Activated effector memory CD4-positive, alpha-beta T cell treated with anti-CD3 and anti-CD28 coated beads, Interleukin-2, amount 50 U/mL, for 16 hours (primary cell): ENCODE results near the gene PTMA.

Experiments used
- DNase-seq: peaks from one replicate; pipeline ENCODE4 v3.0.0-alpha.2; 2020

The PTMA gene

DNA sequence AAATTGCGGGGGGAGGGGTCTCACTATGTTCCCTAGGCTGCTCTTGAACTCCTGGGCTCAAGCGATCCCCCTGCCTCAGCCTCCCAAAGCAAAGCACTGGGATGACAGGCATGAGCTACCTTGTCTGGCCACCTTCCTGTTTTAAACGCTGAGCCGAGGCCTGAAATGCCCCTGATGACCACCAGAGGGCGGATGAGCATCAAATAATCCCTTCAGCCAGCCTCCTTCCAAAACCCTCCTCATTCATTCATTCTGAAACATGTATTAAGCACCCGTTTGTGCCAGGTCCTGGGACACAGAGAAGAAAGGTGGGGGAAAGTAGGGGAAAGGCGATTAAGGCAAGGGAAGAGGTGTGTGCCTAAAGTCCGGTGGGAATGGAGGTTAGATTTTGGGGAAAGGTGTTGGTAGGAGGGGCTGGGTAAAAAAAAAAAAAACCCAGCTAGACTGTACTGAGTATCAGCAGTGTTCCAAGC lies 30.7 kb upstream of the PTMA start:
- DNase-seq = peak; percentile 93

DNA sequence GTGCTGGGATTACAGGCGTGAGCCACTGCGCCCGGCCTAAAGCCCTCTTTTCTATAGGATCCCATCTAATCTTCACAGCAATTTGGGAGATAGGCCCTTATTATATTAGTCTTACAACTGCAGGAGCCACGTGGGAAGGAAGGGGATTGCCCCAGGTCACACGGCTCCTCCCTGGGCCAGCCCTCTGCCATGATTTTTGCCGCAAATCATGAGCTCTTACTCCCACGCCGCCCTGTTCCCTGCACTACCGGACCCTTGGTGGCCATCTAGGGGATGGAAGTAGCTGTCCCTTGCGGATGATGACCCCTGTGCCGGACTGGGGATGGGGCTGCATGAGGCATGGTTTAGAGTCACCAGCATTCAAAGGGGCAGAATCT lies 28.4 kb upstream of the PTMA start:
- DNase-seq = no peak

DNA sequence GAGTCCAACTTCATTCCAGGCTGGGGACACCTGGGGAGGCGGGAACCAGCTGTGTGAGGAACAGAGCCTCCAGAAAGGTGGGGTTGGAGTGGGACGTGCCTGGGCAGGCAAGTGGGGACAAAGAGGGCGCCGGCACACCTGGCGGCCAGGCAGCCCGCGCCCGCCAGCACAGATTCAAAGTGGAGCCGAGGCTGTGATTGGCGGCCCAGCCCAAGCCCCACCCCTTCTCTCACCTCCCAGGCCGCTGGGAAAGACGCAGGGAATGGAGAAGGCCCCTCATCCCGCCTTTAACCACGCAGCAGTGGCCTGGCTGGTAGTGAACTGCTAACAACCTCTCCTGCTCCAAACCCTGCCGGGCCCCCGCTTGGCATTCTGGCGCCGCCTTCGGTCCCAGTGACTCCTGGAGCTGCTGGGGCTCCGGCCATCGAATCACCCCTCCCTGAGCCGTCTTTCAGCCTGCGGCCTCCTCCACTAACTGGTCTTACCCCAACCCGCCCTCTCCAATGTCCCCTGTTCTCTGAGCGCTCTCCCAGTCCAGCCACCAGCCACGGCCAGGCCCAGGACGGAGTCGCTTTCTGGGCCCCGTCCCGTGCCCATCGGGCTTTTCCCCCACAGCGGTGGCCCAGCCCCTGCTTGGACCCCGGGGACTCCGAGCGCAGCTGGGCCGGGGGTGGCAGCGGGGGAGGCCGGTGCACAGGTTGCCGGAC lies 27.9 kb upstream of the PTMA start:
- no peak for DNase-seq

DNA sequence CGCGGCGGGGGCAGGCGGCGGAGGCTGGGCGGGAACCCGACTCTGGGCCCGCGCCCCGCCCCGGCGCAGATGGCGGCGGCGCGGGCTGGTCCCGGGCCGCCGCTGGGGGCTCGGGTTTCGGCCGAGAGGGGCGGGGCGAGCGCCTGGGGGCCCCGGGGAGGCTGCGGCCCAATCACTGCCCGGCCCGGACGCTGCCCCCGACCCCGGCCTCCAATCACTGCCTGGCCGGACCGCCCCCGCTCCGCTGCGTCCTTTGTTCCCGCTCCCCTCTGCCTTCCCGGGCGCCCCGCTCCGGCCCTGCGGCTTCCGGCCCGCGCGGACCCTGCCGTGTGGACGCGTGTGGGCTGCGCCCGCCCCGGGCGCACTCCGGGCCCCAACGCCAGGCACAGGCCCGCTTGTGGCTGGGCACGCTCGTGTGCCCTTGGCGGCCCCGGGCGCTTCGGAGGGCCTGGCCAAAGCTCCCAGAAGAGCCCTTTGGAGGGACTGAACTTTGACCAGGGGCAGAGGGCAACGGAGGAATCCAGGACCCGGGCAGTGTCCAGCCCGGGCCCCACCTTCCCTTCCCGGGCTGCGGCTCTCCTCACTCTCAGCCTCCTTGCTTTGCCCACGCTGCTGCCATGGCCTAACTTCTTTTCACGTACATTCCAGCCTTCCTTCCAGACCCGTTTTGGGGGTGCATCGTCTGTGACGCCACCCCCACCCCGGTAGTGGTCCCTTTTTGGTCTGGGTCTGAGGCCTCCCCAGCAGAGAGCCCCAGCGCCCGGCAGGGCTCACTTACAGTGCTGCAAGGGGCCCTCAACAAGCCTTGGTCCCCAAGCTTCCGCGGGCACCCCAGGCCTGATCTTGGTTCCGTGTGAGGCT lies 27.1 kb upstream of the PTMA start:
- DNase-seq = no peak

DNA sequence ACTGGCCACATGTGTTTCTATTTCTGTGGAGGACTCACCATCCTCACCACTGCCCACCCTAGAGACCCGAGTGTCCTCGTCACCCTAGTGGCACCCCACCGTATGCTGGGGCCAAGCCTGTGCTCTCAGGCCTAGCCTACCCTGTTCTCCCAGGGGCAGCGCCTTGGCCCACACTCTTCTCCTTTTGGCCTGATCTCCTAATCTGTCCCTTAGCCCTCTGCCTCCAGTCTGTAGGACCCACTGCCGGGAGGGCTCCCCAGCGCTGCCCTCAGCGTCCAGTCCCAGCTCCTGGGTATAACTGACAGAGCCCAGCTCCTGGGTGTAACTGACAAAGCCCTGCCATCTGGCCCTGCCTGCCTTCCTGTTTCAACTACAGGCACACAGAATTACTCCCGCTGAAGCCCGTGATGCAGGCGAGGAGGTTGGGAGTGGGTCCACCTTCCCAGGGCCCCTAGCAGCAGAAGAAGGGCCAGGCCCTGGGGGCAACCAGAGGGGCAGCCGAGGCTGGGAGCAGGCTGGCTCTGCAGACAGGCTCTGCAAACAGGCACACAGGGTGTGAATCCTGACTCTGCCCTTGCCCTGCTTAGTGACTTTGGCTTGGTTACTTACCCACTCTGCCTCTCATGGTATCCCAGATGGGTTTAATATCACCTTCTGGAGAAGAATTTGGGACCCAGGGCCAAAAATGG lies 25.6 kb upstream of the PTMA start:
- no peak for DNase-seq

DNA sequence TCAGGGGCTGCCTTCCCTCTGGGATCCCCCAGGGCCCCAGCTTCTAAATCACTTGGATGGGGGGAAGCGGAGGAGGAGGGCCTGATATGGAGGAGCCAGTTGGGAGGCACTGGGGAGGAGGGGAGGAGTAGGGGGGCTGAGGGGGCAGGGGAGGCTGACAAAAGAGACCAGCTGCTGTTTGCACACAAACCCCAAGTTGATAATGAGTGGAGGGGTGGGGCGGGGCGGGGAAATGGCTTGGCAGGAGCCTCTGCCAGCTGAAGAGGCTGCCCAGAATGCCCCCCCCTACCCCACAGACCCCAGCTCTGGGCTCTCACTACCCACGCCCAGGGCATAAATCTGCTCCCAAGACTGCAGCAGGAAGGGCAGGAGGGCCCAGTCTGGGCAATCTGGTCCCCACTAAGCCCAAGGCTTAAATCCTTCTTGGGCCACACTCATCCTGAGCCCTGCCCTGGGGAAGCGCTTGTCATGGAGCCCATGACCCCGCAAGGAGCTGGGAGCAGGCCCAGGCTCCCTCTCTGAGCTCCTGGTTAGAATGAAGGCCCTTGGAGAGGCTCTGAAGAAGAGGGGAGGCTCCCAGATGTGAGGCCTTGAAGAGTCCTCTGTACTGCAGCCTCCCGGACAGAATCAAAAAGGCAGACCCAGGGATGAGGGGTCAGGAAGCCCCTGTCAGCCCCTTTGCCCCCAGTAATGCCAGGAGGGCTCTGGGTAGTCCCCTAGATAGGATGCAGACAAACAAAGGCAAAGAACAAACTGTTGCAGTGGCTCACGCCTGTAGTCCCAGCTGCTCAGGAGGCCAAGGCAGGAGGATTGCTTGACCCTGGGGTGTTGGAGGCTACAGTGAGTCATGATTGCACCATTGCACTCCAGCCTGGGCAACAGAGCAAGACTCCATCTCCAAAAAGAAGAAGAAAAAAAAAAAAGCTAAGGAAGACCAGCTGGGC lies 24.8 kb upstream of the PTMA start:
- no peak for DNase-seq

DNA sequence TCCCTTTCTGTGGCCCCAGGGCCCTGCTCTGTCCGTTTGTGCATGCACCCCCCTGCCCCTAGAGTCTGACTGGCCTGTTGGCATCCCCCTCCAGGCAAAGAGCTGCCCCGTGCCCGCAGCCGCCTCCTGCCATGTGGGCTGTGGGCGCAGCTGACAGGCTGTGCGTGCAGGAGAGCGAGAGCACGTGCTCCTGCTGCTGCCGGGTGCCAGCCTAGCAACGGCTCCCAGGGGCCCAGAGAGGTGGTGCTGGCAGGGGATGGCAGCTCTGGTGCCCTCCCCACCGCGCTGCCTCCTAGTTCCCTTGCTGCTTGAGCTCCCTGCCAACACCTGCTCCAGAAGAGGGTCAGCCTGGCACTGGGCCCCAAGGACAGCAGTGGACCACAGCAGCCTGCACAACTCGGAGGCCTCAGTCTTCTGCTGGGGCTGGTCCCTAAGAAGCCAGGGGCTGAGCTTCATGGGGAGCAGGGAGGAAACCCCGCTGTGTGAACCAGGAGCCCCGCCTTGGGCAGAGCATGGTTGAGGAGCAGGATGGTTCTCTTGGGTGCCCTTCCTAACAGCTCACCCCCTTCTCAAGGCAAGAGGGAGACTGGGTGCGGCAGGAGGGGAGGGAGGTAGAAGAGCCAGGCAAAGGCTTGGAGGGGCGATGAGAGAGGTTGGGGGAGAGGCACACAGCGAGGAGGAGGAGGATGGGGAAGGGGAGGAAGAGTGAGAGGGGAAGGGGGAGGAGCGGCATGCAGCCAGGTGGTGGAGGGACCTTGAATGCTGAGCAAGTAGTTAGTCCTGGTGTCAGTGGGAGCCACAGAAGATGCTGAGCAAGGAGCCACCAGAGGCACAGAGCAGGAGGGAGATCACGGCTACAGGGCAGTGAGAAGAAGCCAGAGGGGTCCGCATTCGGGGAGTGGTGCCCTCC lies 23.8 kb upstream of the PTMA start:
- no peak for DNase-seq

DNA sequence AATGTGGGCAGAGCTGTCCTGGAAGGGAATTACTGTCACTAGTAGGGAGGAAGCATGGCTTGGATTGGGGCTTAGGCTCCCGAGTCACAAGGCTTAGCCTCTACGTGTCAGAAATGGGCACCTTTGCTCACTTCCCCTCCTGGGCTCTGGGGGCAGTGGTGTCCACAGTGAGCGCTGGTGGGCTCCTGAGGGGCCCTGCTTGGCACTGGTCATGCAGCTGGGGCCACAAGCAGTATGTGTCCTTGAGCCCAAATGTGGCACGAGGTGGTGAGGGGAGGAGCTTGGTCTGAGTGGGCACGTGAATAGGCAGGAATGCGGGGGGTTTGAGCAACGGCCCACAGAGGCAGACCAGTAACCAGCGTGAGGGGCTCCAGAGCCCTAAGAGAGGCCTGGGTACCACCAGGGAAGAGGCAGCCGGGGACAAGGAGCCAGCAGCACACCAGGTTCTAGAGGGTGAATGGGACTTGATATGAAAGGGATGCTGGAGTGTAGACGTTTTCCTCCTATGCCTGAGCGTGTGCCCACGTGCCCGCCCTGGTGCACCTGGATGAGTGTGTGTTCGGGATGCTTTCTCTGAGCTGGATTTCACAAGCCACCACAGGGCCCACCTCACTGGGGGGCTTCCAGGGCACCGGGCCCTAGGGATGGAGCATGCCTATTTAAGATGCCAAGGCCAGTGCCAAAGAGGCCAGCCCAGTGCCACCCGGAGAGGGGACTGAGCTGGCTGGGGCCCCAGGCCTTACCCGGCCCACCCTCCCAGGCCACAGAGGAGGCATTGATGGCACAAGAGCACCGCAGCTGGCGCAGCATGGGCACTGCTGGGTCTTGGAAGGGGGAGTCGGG lies 22.8 kb upstream of the PTMA start:
- no peak for DNase-seq

DNA sequence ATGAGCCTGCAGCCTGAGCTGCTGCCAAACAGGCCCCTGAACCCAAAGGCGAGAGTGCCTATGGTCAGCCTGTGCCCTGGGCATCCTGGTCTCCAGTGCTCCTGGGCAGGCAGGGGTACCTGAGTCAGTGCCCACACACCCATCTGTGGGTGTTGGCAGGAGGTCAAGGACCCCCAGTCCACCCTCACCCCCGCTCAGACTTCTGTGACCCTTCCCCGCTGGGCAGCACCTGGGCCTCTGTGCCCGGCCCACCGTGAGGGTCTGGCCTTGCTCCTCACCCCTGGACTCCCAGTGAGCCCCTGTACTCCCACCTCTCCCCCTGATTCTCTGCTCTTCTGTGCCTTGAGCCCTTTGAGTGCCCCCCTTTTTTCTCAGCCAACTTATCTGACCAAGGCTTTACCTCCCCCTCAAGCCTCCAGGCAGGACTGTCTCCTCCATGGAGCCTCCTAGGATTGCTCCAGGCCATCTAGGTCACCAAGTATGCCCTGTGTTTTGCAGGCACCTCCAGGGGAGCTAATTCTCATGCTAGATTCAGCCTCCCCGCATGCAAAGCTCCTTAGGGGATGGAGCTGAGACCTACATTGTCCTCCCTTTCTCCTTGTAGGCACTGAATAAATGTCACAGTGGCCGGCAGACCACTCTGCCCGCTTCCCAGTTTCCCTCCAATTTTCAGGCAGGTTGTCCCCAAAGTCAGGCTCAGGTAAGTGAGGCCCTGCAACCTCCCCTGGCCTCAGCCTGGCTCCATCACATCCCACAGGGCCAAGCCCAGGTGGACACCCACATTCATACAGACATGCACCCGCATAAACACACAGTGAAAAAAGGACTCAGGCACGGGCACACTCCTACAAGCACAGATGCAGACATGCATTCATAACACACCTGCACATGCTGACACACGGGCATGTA lies 21.9 kb upstream of the PTMA start:
- DNase-seq = no peak

DNA sequence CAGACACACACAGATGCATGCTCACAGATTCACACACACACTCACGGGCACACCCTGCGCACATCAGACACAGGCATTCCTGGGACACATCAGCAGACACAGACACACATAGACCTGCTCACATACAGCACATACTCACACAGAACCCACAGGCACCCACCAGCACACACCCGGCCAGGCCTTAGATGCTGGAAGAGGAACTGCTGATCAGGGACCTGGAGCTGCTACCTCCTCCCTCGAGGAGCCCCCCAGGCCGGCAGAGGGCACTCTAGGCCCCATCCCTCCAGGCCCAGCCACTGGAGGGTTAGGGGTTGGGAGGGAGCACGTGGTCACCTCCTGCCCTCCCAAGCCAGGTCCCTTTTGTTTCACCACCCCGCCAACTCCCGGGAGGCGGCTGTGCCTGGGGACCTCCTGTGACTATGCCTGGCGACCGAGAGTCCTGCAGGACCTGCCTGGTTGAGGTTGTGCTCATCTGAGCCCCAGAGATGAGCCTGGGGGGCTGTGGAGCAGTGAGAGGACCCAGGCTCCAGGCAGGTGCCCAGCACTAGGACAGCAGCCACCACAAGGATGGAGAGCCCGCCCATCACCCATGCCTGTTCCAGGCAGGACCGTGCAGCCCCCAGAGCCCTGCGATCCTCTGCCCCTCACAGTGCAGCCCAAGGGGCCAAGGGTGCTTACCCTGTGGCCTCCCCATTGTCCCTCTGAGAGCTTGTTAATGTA lies 21.0 kb upstream of the PTMA start:
- DNase-seq = peak; percentile 86

DNA sequence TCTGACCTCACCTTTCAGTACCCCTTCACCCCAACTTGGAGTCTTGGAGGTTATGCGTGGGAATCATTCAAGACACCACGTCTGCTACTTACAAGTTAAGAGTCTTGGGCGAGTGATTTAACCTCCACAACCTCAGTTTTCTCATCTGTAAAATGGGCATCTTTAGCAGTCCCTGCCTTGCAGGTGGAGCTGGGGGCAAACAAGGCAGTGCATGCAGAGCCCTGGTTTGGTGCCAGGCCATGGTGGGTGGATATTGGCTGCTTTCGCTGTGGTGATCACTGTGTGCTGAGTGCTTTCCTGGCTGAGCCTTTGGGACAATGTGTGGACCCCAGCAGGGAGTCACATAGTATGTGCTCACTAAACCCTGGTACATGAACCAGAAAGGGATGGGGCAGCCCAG lies 20.4 kb upstream of the PTMA start:
- no peak for DNase-seq

DNA sequence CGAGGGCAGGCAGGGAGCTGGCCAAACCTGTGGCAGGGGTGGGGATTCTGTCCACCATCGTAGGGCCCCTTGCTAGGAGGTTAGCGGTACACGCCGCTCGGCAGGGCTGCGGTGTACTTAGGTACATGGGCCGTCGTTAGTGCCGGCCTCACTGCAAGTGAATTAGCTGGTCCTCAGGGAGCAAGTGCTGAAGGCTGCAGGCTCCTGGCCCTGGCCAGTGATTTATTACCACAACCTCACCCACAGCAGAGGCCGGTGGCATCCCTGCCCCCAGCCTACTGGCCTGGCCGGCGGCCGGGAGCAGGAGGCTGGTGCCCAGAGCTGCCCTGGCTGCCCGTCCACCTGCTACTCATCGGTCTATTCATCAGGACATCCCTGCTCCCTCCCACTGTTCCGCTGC lies 19.6 kb upstream of the PTMA start:
- no peak for DNase-seq

DNA sequence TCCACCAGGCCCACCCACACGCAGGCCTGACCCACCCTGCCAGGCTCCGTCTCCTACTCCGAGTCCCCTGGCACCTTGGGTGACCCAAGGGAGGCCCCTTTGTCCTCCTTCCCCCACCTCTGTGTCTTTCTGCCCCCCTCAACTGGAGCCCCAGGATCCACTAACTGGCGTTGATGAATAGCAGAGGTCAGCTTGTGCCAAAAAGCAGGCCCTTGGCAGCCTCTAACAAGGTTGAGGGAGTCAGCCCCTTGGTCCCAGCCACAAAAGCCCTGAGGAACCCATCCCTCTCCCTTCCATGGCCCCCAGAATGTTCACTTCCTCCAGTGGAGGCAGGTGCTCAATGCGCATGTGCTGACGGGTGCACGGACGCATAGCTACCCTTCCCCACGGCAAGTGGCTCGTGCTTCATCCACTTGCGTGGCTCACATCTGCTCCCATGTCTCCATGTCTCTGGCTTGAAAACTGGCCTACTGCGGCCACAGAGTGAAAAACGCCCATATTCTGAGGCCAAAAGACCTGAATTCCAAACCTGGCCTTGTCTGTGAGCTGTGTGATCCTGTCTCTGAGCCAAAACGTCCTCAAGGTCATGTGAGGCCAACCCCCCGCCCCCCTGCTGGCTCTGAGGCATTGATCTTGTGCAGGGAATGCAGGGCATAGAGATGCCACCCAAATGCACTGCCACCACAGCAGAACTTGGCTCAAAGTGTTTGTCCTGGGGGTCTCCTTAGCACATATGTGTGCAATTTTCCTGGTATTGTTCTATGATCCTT lies 19.0 kb upstream of the PTMA start:
- DNase-seq = no peak

DNA sequence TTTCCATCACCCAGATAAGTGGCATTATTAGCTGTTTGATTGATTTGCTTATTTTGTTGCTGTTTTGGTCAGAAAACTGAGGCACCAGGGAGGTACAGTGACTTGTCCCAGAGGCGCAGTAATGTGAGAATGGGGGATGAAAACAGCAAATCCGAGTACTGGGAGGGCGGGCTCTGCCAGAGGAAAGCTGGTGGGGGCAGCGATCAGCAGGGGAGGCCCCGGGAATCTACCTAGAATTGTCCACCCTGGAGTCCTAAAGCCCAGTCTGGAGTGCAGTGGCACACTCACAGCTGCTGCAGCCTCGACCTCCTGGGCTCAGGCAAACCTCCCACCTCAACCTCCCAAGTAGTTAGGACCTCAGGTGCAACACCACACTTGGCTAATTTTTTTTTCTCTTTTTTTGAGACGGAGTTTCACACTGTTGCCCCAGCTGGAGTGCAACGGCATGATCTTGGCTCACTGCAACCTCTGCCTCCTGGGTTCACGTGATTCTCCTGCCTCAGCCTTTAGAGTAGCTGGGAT lies 17.0 kb upstream of the PTMA start:
- no peak for DNase-seq

DNA sequence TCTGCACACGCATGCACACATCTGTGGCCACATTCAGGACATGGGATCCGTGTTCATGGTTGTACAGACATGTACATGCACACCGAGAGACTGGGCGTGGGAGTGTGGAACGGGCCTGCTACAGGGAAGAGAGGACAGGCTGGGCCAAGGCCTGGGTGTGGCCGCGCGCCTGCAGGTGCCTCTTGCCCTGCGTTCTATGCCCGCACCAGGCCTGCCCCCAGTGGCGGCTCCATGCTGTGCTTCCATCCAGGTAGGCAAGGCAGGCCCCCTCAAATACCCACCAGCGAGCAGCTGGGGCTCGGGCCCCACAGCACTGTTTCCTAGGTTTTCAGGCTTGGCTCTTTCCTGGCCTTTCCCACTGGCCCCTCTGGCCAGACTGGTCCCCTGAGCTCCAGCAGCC lies 15.5 kb upstream of the PTMA start:
- DNase-seq = no peak

DNA sequence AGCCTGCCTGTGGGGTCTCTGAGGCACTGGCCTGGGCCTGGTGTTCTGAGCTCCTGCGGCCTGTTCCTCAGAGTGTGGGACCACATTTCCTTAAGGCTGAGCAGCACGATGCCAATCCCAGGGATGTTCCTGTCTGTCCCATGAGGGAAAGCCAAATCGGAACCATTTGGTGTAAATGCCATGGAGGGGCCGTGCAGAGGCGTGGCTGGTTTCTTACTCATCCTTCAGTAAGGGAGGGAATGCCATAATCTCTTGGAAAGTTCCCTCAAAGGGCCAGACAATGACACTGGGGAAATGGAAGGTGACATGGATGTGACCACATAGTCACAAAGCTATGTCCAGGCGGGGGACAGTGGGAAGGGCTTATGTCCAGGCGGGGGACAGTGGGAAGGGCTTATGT lies 14.4 kb upstream of the PTMA start:
- DNase-seq = no peak

DNA sequence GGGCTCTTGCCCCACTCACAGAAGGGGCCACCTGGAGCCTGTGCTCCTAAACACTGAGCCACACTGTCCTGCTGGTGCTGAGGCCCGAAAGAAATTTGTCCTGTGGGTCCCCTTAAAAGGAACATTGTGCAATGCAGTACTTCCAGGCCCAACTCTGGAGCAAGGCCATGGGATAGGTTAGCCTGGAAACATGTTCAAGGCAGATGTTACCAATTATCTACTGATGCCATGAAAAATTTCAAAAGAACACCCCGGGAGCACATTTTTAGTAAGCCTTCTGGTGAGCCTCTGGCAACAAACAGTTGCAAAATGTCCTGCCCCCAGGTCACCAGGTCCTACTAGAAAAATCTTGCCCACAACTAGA lies 12.3 kb upstream of the PTMA start:
- no peak for DNase-seq

DNA sequence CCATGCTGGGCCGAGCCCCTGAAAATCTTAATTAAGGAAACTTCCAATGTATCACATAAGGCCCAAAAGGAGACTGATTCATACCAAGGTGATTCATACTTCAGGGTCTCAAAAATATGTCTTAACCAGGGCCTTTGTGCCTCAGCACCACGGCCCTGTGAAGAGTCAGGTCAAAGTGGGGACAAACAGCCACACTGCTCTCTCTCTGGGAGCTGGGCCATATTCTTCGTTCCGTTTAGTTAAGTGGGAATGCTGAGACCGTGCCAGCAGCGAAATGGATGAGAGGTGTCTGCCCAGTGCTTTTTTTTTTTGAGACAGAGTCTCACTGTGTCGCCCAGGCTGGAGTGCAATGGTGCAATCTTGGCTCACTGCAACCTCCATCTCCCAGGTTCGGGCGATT lies 9.3 kb upstream of the PTMA start:
- no peak for DNase-seq
